Spleen (tissue), 7 donors: ENCODE results near the gene FMNL3.

Source experiments
- CTCF ChIP-seq, 11 experiments: fragments of 200-600 bp in 7 of 11; fragments of 450-650 bp in 4 of 11; sonication (generic) in 4 of 11; IDR thresholded peaks in 8 of 11; conservative IDR thresholded peaks in 3 of 11; 1 replicate in 7 of 11; 2 replicates in 4 of 11; pipeline versions ENCODE4 v1.4.0 to v1.8.0; 2016 to 2021; ENCODE audit warnings: antibody characterized with exemption in 11 of 11, inconsistent platforms in 4 of 11, mild to moderate bottlenecking in 1 of 11
- POLR2A ChIP-seq, 3 donors: fragments of 450-650 bp; IDR thresholded peaks; one replicate each; pipeline ENCODE4 v1.5.1; 2017; ENCODE audit warnings: antibody characterized with exemption in 3 of 3, mild to moderate bottlenecking in 1 of 3
- donor health status: DM: no; HTN: no; CAD: no; lungs with moderate emphysema.
- donor health status: DM: no; HTN: no; CAD: no.
- donor health status: DM: no; HTN: no; CAD: no.

GRCh38 chr12:49658276-49658675 lies 48.9 kb downstream of the FMNL3 start:
- TF ChIP-seq CTCF (IDR thresholded peaks at IDR 0.05 in 8 of 11, conservative IDR thresholded peaks at IDR 0.05 in 3 of 11): no peak
- TF ChIP-seq POLR2A (IDR thresholded peaks at IDR 0.05): no peak
